Smooth muscle cell of the pulmonary artery (primary cell): Measurements from ENCODE around the gene UTP15. TPM values are rescaled to one million over a fixed set of nuclear protein-coding genes. Genes with fewer than 3 reads are reported as not detected.

ENCODE experiments used
- total RNA-seq: library from RNA; depleted of rRNA; stranded (reverse); fragments of >200 nt; gene quantifications from 2 replicates; pipeline ENCODE4 v1.2.3, GENCODE V29; 2014

The UTP15 gene, protein sequence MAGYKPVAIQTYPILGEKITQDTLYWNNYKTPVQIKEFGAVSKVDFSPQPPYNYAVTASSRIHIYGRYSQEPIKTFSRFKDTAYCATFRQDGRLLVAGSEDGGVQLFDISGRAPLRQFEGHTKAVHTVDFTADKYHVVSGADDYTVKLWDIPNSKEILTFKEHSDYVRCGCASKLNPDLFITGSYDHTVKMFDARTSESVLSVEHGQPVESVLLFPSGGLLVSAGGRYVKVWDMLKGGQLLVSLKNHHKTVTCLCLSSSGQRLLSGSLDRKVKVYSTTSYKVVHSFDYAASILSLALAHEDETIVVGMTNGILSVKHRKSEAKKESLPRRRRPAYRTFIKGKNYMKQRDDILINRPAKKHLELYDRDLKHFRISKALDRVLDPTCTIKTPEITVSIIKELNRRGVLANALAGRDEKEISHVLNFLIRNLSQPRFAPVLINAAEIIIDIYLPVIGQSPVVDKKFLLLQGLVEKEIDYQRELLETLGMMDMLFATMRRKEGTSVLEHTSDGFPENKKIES
- total RNA-seq = 10.2 and 16.0 TPM in 2 replicates

DNA sequence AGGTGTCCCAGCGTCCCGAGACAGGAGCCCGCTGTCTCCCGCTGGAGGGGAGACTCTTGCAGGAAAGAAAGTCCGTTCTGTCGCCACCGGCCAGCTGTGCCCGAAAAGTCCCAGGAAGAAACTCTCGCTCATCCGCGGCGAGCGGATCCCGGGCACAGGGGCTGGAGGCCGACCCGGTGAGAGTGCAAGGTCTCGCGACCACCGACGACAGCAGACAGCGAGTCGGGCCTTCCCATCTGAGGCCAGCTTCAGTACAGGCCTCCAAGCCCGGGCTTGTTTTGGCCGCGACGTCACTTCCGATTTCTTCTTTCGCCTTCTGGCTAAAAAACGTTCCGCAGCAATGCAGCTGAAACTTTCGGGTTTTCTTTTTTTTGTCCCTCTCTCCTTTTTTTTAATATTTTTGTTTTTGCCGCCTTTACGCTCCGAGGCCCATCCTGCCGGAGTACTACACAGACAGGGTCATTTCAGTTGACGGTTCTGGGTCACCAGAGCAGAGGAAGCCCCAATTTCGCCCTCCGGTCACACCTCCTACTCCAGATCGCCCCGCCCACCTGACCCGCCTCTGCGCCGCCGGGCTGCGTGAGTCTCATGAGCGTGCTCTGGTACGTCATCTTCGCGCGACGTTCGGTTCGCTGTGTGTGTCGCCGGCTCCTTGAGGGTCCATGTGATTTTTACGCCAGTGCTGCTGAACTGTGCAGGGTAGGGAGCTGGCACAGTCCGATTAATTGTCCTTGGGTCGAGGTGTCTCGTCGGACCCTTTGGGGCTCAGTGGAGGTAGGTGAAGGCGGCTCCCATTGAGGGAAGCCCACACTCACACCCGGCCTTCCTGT lies at the start of gene UTP15, which contains the start of gene ANKRA2:
Gene UTP15 (plus strand): TSS at position 605 of the 830 bp plus-strand sequence. CDS start 1,602 bp downstream, outside the sequence.
Gene ANKRA2 (minus strand): TSS at position 501 of the 830 bp plus-strand sequence. CDS start 2,758 bp downstream, outside the sequence.

DNA sequence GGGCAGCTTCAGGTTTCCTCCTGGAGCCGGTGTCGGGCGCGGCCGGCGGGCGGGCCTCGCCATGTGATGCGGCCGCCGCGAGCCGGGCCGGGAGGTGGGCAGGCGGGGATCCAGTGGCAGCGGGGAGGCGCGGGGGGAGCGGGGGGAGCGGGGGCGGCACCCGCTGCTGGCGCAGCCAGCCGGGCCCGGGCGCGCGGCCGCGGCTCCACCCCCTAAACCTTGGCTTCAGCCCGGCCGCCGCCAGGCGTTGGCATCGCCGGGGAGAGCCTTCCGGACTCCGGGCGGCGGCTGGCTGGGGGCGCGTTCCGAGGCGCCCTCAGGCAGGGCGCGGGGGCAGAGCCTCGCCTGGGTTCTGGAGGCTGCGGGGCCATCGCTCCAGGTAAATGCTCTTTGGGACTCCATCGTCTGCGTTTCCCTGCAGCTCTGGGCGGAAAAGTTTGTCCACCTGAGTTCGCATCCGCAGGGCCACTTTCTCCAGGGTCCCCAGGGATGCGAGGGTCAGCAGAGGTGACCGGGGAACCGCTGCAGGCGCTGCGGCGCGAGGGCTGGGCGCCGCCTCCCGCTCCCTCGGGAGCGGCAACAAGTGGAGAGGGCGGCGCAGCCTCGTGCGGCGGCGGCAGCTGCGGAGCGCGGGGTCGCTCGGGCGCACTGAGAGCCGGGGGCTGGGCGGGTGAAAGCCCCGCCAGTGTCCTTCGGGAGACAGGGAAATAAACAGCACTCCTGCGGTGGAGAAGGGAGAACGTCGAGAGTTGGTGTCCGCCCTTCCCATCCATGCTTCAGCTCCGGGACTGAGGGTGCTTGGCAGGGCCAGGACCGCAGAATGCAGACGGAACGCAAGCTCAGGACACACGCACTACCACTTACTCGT lies 60.6 kb downstream of the UTP15 start, which contains the start of gene ARHGEF28:
Gene ARHGEF28 (plus strand): TSS at position 253 of the 868 bp plus-strand sequence. CDS start 58,656 bp downstream, outside the sequence.

Other genes starting within 250 kb of the UTP15 start
- gene FOXD1, start 117.0 kb upstream of the UTP15 start, total RNA-seq = 6.8 and 12.7 TPM in 2 replicates
- 175 and 208 TPM in 2 replicates for gene BTF3, start 67.3 kb upstream of the UTP15 start, total RNA-seq
- 15.2 and 18.2 TPM in 2 replicates for gene ANKRA2, start 104 bp upstream of the UTP15 start, total RNA-seq
- 6.1 and 50.8 TPM in 2 replicates for gene ARHGEF28, start 60.5 kb downstream of the UTP15 start, total RNA-seq